GM06990 (cell line): ENCODE results near the gene SPDL1.

Experiments used
- DNase-seq: peaks from one replicate; pipeline ENCODE4 v3.0.0-alpha.2; 2011; ENCODE audit not compliant: insufficient read length; ENCODE audit errors: extremely low read depth
- H3K27me3 ChIP-seq: replicated peaks from 2 replicates; pipeline ENCODE4 v1.6.0; 2011; ENCODE audit warnings: low read length; ENCODE audit not compliant: control insufficient read depth, insufficient read depth
- H3K36me3 ChIP-seq: 2 replicates; pipeline ENCODE4 v1.5.1; 2011; ENCODE audit warnings: low read length; ENCODE audit not compliant: control insufficient read depth, insufficient read depth
- H3K4me3 ChIP-seq: replicated peaks from 2 replicates; pipeline ENCODE4 v1.5.1; 2011; ENCODE audit warnings: low read depth, mild to moderate bottlenecking, control low read depth, low read length
- TF ChIP-seq, protein P1 (sequence below): IDR thresholded peaks from 2 replicates; pipeline ENCODE4 v1.5.1; 2011; ENCODE audit warnings: low read length, control low read depth, mild to moderate bottlenecking, inconsistent platforms; ENCODE audit not compliant: insufficient read depth, poor library complexity, severe bottlenecking

SPDL1 gene

DNA sequence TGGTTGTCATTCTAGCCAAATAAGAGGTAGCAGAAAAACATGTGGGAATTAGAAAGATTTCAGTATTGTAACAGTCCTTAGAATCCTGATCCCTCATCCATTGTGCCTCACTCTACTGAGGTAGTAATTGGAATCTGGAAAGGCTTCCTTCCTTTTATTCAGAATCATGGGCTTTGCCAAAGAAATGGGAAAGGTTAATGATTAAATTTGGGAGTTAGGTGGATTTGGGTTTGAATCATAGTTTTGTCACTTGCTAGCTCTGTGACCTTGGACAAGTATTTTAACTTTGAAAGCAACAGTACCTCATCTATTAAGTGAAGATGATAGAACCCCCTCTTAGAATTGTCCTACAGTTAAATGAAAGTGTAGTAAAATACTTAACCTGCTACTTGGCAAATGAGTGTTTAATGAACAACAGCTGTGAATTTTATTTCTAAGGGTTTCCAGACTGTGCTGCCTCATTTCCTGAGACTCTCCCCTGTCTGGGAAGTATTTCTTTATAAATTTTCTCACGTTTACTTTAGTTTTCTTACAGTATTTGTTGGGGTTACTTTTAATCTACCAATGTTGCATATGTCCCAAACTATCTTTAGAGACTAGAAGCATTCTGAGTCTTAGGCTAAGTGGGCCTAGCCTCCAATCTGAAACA lies 11.7 kb downstream of the SPDL1 start:
- TF ChIP-seq, protein P1, sequence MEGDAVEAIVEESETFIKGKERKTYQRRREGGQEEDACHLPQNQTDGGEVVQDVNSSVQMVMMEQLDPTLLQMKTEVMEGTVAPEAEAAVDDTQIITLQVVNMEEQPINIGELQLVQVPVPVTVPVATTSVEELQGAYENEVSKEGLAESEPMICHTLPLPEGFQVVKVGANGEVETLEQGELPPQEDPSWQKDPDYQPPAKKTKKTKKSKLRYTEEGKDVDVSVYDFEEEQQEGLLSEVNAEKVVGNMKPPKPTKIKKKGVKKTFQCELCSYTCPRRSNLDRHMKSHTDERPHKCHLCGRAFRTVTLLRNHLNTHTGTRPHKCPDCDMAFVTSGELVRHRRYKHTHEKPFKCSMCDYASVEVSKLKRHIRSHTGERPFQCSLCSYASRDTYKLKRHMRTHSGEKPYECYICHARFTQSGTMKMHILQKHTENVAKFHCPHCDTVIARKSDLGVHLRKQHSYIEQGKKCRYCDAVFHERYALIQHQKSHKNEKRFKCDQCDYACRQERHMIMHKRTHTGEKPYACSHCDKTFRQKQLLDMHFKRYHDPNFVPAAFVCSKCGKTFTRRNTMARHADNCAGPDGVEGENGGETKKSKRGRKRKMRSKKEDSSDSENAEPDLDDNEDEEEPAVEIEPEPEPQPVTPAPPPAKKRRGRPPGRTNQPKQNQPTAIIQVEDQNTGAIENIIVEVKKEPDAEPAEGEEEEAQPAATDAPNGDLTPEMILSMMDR: no peak
- no peak for DNase-seq
- Histone ChIP-seq H3K27me3 (no peaks in the 10 kb centered on the region), H3K36me3 (peaks cover 4% of the 10 kb centered on the region; the same call in 1 of the 2 replicates), H3K4me3 (no peak overlapping the region)

DNA sequence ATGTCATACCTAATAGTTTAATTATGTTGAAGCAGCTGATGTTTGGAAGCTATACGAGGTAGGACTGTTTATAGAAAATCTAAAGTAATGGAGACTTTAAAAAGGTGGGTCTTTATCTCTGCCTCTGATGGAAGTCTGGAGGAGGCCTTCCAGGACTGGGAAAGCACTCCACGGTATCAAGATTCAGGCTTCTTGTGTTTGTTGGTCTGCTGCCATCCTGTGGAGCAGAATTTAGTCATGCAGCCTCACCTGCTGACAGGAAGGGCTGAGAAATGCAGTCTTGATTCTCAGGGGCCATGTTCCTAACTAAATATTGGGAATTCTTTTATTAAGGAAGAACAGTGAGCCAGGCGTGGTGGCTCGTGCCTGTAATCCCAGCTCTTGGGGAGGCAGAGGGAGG lies 15.9 kb downstream of the SPDL1 start:
- Histone ChIP-seq H3K4me3 (no peak overlapping the region), H3K27me3 (no peaks in the 10 kb centered on the region), H3K36me3 (peaks cover 6% of the 10 kb centered on the region; the same call in 1 of the 2 replicates)
- TF ChIP-seq, protein P1: no peak
- no peak for DNase-seq

DNA sequence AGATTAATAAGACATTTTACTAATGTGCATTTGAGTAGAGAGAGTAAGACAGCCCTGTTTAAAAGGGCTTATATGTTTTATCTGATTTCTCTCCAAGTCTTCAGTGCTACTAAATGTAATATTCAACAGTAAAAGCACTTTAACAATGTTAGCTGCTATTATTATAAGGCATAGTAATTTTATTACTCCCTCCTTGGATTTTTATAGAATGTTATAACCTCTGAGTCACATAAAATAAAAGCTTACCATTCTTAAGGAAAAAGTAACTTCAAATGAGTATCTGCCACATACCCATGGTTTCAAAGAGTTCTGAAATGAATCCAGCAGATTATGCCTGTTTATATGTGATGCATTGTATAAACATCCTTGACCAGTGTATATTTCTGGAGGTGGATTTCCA lies 19.0 kb downstream of the SPDL1 start:
- no peak overlapping the region for H3K4me3 ChIP-seq
- TF ChIP-seq, protein P1: no peak

DNA sequence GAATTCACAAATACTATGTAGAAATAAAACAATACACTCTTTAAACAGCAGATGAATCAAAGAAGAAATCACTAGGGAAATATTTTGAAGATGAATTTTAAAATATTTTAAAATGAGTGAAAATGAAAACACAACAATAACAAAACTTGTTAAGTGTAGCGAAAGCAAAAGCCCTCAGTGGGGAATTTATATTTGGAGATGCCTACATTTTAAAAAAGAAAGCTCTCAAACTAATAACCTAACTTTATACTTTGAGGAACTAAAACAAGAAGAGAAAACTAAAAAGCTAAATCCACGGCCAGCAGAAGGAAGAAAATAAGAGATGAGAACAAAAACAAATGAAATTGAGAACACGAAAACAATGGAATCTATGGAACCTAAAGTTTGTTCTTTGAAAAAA lies 22.7 kb downstream of the SPDL1 start:
- DNase-seq: no peak
- Histone ChIP-seq H3K4me3 (no peak overlapping the region), H3K27me3 (no peaks in the 10 kb centered on the region), H3K36me3 (peaks cover 2% of the 10 kb centered on the region; the same call in 1 of the 2 replicates)
- TF ChIP-seq, protein P1: no peak

More for the DNA sequence above, 19.0 kb downstream of the SPDL1 start:
- DNase-seq: no peak
- peaks cover 6% of the 10 kb centered on the region; the same call in 1 of the 2 replicates for H3K36me3 ChIP-seq
- H3K27me3 ChIP-seq: no peaks in the 10 kb centered on the region

DNA sequence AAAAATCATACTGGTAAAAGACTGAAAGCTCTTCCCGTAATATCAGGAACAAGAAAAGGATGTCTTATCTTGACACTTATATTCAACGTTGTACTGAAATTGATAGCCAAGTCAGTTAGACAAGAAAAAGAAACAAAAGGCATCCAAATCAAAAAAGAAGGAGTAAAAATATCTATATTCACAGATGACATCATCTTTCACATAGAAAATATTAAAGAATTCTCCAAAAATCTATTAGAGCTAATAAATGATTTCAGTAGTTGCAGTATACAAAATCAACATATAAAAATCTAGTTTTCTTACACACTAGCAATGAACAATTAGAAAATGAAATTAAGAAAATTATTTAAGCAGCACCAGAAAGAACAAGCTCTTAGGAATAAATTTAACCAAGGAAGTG lies 24.3 kb downstream of the SPDL1 start:
- Histone ChIP-seq H3K4me3 (no peak overlapping the region), H3K36me3 (no peaks in the 10 kb centered on the region), H3K27me3 (no peaks in the 10 kb centered on the region)
- no peak for DNase-seq
- TF ChIP-seq, protein P1: no peak

DNA sequence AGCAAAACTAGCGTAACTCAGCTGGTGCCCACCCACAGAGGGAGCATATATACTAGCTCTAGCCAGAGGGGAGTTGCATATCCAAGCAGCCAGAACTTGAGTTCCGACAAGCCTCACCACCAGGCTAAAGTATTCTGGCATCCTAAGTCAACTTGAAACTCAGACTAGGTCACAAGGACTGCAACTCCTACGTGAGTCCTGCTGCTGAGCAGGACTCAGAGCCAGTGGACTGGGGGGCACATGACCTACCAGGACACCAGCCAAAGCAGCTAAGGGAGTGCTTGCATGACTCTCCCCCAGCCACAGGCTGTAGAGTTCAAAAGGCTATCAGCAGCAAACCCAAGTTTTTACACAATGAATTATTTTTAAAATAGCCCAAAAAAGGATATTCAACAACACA lies 26.1 kb downstream of the SPDL1 start:
- no peak for DNase-seq
- Histone ChIP-seq H3K36me3 (no peaks in the 10 kb centered on the region), H3K4me3 (no peak overlapping the region), H3K27me3 (no peaks in the 10 kb centered on the region)
- TF ChIP-seq, protein P1: no peak
